Adrenal gland (tissue), 5 donors: ENCODE data around the gene TMEM266.

ENCODE experiments used
- CTCF ChIP-seq, 6 experiments: fragments of 450-650 bp in 4 of 6; fragments of 200-600 bp in 2 of 6; sonication (generic) in 1 of 6; IDR thresholded peaks; 1 replicate in 5 of 6; 2 replicates in 1 of 6; pipeline versions ENCODE4 v1.5.1 to v1.8.0; 2016 to 2021; ENCODE audit warnings: antibody characterized with exemption in 6 of 6, mild to moderate bottlenecking in 2 of 6, moderate library complexity in 1 of 6
- POLR2A ChIP-seq, 2 donors: fragments of 450-650 bp; IDR thresholded peaks; one replicate each; pipeline ENCODE4 v1.6.1; 2017; ENCODE audit warnings: antibody characterized with exemption in 2 of 2, mild to moderate bottlenecking in 2 of 2, moderate library complexity in 1 of 2
- donor health status: DM: no; HTN: no; CAD: no.

- TF ChIP-seq CTCF (IDR thresholded peaks at IDR 0.05), result no peak
- TF ChIP-seq POLR2A (IDR thresholded peaks at IDR 0.05), result no peak
Measured at GRCh38 chr15:76222159-76222558, 162.4 kb downstream of the TMEM266 start.
